ENCODE measurements around the gene NRF1. TPM values are rescaled to one million over a fixed set of nuclear protein-coding genes. Genes with fewer than 3 reads are reported as not detected.
"Not testable (repeated sequence)": the region's sequence is repeated elsewhere in the genome, so short reads cannot be mapped to it uniquely, and the experiment has no call there.

Gene NRF1
- polyA plus RNA-seq, 1 experiment: 13.3 TPM

- CTCF ChIA-PET: no interaction called here
- no peak overlapping the region for H3K4me3 ChIP-seq (ENCODE audit: low read depth, low read length)
- H3K36me3 ChIP-seq (ENCODE audit: control insufficient read depth, insufficient read depth, low read length): no peaks in the 10 kb centered on the region
- DNase-seq (ENCODE audit: low read depth): no peak
- POLR2A ChIA-PET: interaction anchor here (0.7 kb wide), 1 partner anchor 261 kb away, joined by 4 read pairs; no protein-coding TSS in a partner anchor
- TF ChIP-seq CTCF (IDR thresholded peaks at IDR 0.05; ENCODE audit: insufficient read depth, low read depth, low read length): no peak
- H3K27me3 ChIP-seq (ENCODE audit: control insufficient read depth, insufficient read depth, low read length): no peaks in the 10 kb centered on the region
Observed at GRCh38 chr7:129576138-129576537, 35.4 kb upstream of the NRF1 start.

GRCh38 chr7:129578829-129579228, 32.7 kb upstream of the NRF1 start:
- no peak for DNase-seq (ENCODE audit: low read depth)
- no peak for TF ChIP-seq CTCF (IDR thresholded peaks at IDR 0.05; ENCODE audit: insufficient read depth, low read depth, low read length)
- H3K36me3 ChIP-seq (ENCODE audit: control insufficient read depth, insufficient read depth, low read length): no peaks in the 10 kb centered on the region
- no peak overlapping the region for H3K4me3 ChIP-seq (ENCODE audit: low read depth, low read length)
- CTCF ChIA-PET: interaction anchor here (0.9 kb wide), 1 partner anchor 9 kb away, joined by 3 read pairs; no protein-coding TSS in a partner anchor
- POLR2A ChIA-PET: no interaction called here
- no peaks in the 10 kb centered on the region for H3K27me3 ChIP-seq (ENCODE audit: control insufficient read depth, insufficient read depth, low read length)

GRCh38 chr7:129586179-129586578, 25.3 kb upstream of the NRF1 start:
- CTCF ChIA-PET: interaction anchor here (1.3 kb wide), 1 partner anchor 28 kb away, joined by 4 read pairs; no protein-coding TSS in a partner anchor
- DNase-seq (ENCODE audit: low read depth); H3K27me3 ChIP-seq (ENCODE audit: control insufficient read depth, insufficient read depth, low read length); H3K36me3 ChIP-seq (ENCODE audit: control insufficient read depth, insufficient read depth, low read length); H3K4me3 ChIP-seq (ENCODE audit: low read depth, low read length); POLR2A ChIA-PET: not testable (repeated sequence)

- no peak for DNase-seq (ENCODE audit: low read depth)
- POLR2A ChIA-PET: no interaction called here
- no peak for TF ChIP-seq CTCF (IDR thresholded peaks at IDR 0.05; ENCODE audit: insufficient read depth, low read depth, low read length)
- CTCF ChIA-PET: interaction anchor here (0.6 to 0.8 kb wide), 2 partner anchors 17 to 18 kb away, joined by 3 read pairs; no protein-coding TSS in a partner anchor
- Histone ChIP-seq H3K27me3 (ENCODE audit: control insufficient read depth, insufficient read depth, low read length) (no peaks in the 10 kb centered on the region), H3K36me3 (ENCODE audit: control insufficient read depth, insufficient read depth, low read length) (no peaks in the 10 kb centered on the region), H3K4me3 (ENCODE audit: low read depth, low read length) (no peak overlapping the region)
Observed at GRCh38 chr7:129588268-129588667, 23.3 kb upstream of the NRF1 start.

- DNase-seq (ENCODE audit: low read depth): no peak
- CTCF ChIA-PET: no interaction called here
- POLR2A ChIA-PET: no interaction called here
- no peaks in the 10 kb centered on the region for H3K36me3 ChIP-seq (ENCODE audit: control insufficient read depth, insufficient read depth, low read length)
- no peaks in the 10 kb centered on the region for H3K27me3 ChIP-seq (ENCODE audit: control insufficient read depth, insufficient read depth, low read length)
- no peak for TF ChIP-seq CTCF (IDR thresholded peaks at IDR 0.05; ENCODE audit: insufficient read depth, low read depth, low read length)
- H3K4me3 ChIP-seq (ENCODE audit: low read depth, low read length): no peak overlapping the region
Observed at GRCh38 chr7:129591868-129592267, 19.7 kb upstream of the NRF1 start.

GRCh38 chr7:129596386-129596785, 15.1 kb upstream of the NRF1 start:
- H3K27me3 ChIP-seq (ENCODE audit: control insufficient read depth, insufficient read depth, low read length); H3K36me3 ChIP-seq (ENCODE audit: control insufficient read depth, insufficient read depth, low read length); POLR2A ChIA-PET; H3K4me3 ChIP-seq (ENCODE audit: low read depth, low read length); DNase-seq (ENCODE audit: low read depth): not testable (repeated sequence)
- CTCF ChIA-PET: interaction anchor here (4.3 kb wide), 1 partner anchor 11 kb away, joined by 16 read pairs; no protein-coding TSS in a partner anchor
